Fibroblast of villous mesenchyme (primary cell): ENCODE data around the gene LRRK1. TPM values are rescaled to one million over a fixed set of nuclear protein-coding genes. Genes with fewer than 3 reads are reported as not detected.
A peak's percentile ranks its signal among the peaks of the same experiment; 100 is the strongest.

ENCODE experiments used
- DNase-seq: peaks from one replicate; pipeline ENCODE4 v3.0.0-alpha.2; 2010; ENCODE audit warnings: low read depth
- H3K4me3 ChIP-seq: 2 replicates; pipeline ENCODE4 v1.5.1; 2011; ENCODE audit warnings: low read depth, mild to moderate bottlenecking, low read length
- total RNA-seq: library from RNA; depleted of rRNA; stranded (reverse); fragments of >200 nt; gene quantifications from 2 replicates; pipeline ENCODE4 v1.2.3, GENCODE V29; 2012
- TF ChIP-seq, protein P1 (sequence below): IDR thresholded peaks from 2 replicates; pipeline ENCODE4 v1.5.1; 2012; ENCODE audit warnings: low read depth, mild to moderate bottlenecking, low read length; ENCODE audit not compliant: insufficient read depth

Gene LRRK1
- total RNA-seq, 1 donor: 10.8 TPM

DNA sequence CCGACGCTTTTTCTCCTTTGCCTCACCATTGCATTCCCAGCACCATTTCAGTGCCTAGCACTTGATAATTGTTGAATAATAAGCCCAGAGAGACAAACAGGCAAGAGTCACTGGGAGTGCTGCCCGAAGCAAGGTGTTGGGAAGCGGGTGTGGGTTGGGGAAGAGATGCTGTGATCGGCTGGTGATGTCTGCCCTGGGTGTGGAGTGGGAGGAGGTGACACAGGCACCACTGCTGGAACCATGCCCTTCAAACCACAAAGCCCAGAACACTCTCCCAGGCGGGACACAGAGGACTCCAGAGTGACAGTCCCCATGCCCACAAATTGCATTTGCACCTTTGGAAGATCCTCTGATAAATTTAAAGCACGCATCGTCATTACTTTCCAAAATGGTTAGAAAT, 184.4 kb downstream of the LRRK1 start:
- DNase-seq: no peak
- TF ChIP-seq, protein P1, sequence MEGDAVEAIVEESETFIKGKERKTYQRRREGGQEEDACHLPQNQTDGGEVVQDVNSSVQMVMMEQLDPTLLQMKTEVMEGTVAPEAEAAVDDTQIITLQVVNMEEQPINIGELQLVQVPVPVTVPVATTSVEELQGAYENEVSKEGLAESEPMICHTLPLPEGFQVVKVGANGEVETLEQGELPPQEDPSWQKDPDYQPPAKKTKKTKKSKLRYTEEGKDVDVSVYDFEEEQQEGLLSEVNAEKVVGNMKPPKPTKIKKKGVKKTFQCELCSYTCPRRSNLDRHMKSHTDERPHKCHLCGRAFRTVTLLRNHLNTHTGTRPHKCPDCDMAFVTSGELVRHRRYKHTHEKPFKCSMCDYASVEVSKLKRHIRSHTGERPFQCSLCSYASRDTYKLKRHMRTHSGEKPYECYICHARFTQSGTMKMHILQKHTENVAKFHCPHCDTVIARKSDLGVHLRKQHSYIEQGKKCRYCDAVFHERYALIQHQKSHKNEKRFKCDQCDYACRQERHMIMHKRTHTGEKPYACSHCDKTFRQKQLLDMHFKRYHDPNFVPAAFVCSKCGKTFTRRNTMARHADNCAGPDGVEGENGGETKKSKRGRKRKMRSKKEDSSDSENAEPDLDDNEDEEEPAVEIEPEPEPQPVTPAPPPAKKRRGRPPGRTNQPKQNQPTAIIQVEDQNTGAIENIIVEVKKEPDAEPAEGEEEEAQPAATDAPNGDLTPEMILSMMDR: no peak
- no peak overlapping the region for H3K4me3 ChIP-seq

DNA sequence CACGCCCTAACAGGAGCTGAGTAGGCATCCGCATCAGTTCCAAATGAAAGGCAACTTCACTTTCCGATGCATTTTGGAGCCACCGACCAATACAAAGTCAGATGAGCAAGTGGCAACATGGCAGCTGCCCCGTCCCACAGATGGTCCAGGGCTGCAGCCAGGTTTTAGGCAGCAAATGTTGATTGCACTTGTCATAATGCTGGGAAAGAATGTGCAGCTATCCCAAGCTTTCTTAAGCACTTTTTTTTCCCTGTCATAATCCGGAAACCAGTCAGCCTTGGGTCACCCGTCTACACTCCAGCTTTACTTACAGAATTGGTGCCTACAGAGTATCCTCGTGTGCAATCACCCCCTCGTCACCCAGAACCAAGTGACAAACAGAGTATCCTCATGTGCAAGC, 185.0 kb downstream of the LRRK1 start:
- no peak overlapping the region for H3K4me3 ChIP-seq
- TF ChIP-seq, protein P1: no peak
- no peak for DNase-seq

DNA sequence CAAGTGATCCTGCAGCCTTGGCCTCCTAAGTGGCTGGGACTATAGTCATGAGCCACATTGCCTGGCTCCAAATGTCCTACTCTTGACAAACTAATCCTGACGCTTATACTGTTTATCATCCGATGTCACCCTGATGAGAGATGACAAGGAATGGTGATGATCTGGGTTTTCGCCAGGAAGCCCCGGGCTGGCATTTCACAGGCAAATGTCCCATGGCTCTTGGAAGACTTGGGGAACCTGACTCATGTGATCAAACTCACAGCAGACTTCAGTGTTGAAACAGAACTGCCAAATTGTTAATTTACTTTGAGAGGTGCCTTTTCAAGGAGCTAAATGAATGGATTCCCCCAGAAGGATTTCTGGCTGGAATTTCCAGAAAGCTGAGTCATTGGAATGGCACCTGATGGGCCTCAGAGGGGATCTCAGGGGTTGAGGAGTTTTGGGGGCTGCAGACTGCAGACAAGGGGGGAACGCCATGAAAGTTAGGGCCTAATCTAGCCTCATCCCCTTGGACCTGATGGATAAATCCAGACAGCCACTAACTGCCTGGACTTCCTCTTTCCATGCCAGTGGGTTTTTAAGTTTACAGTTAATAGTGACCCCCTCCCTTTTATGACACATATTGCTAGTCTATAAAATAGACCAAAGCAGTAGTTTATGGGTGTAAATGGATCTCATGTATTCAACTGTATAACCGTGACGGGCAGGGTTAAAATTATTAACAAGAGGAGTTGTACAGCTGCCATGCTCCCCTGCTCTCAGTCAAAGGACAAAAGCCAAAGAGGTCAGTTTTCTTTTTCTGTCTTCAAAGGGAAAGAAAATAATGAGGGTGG, 186.1 kb downstream of the LRRK1 start:
- peak; percentile 44 for DNase-seq

DNA sequence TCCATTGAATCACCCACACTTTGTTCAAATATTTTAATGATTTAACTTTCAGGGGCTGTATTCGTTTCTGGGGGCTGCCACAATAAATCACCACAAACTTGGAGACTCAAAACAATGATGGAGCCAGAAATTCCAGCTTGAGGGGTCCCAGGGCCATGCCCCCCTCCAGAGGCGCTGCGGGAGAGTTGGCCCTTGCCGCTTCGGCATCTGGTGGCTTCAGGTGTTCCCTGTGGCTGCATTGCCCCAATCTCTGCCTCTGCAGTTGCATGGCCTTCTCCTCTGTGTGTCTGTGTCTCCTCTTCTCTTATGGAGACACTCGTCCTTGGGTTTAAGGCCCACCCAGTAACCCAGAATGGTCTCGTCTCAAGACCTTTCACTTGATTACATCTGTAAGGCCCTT, 187.9 kb downstream of the LRRK1 start:
- no peak overlapping the region for H3K4me3 ChIP-seq
- DNase-seq: no peak
- TF ChIP-seq, protein P1: no peak

More for the DNA sequence above, 186.1 kb downstream of the LRRK1 start:
- TF ChIP-seq, protein P1: no peak
- H3K4me3 ChIP-seq: no peak overlapping the region

DNA sequence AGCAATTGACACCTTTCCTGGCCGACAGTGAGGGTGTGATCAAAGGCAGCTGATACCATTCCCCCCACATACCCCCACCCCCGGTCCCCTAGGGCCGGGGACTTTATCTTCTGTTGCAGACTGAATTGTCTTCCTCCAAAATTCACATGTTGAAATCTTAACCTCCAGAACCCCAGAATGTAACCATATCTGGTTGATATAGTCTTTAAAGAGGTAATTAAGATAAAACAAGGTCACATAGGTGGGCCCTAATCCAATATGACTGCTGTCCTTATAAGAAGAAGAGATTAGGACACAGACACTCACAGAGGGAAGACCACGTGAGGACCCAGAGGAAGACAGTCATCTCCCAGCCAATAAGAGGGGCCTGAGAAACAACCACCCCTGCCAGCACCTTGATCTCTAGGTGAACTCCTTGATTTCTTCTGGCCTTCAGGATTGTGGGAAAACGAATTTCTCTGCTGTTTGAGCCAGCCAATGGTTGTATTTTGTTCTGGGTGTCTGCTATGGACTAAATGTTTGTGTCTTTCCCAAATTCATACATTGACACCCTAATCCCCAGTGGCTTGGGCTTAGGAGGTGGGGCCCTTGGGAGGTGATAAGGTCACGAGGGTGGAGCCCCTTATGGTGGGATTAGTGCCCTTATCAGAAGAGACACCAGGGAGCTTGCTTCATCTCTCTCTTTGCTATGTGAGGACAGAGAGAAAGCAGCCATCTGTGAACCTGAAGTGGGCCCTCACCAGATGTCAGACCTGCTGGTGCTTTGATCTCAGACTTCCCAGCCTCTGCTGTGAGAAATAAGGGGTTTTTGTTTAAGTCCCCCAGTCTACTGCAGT, 188.7 kb downstream of the LRRK1 start:
- TF ChIP-seq, protein P1: no peak
- DNase-seq: no peak
- no peak overlapping the region for H3K4me3 ChIP-seq

DNA sequence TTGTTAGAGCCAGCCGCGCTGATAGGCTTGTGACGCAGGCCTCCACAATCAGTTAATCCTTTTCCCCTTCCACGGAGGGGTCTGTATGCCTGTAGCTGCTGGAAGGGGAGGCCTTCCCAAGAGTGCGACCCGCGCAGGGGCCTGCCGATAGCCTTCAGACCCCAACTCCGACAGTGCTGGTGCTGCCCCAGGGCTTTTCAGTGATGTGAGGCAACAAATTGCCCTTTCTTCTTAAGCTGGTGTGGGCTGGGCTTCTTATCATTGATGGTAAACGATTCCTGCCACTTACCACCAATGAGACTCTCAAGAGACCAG, 189.3 kb downstream of the LRRK1 start:
- TF ChIP-seq, protein P1: no peak
- H3K4me3 ChIP-seq: no peak overlapping the region
- DNase-seq: no peak
